C4-2B (cell line): Measurements from ENCODE around the gene SGPP1.

Source experiments
- H3K27ac ChIP-seq: fragments of 450-650 bp; 2 replicates; pipeline ENCODE4 v1.5.1; 2017
- ZFX ChIP-seq: fragments of 450-650 bp; IDR thresholded peaks from 2 replicates; pipeline ENCODE4 v1.6.1; 2017
- TF ChIP-seq, protein P1 (sequence below): fragments of 450-650 bp; conservative IDR thresholded peaks from 2 replicates; pipeline ENCODE4 v1.5.1; 2017; ENCODE audit warnings: mild to moderate bottlenecking

The SGPP1 gene

GRCh38 chr14:63725786-63726460 lies 1.9 kb downstream of the SGPP1 start:
- no peak overlapping the region for H3K27ac ChIP-seq
- TF ChIP-seq, protein P1, sequence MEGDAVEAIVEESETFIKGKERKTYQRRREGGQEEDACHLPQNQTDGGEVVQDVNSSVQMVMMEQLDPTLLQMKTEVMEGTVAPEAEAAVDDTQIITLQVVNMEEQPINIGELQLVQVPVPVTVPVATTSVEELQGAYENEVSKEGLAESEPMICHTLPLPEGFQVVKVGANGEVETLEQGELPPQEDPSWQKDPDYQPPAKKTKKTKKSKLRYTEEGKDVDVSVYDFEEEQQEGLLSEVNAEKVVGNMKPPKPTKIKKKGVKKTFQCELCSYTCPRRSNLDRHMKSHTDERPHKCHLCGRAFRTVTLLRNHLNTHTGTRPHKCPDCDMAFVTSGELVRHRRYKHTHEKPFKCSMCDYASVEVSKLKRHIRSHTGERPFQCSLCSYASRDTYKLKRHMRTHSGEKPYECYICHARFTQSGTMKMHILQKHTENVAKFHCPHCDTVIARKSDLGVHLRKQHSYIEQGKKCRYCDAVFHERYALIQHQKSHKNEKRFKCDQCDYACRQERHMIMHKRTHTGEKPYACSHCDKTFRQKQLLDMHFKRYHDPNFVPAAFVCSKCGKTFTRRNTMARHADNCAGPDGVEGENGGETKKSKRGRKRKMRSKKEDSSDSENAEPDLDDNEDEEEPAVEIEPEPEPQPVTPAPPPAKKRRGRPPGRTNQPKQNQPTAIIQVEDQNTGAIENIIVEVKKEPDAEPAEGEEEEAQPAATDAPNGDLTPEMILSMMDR, result no peak
- TF ChIP-seq ZFX, result no peak

GRCh38 chr14:63717702-63718101 lies 10.2 kb downstream of the SGPP1 start:
- no peak overlapping the region for H3K27ac ChIP-seq
- TF ChIP-seq, protein P1, result no peak
- no peak for TF ChIP-seq ZFX

DNA sequence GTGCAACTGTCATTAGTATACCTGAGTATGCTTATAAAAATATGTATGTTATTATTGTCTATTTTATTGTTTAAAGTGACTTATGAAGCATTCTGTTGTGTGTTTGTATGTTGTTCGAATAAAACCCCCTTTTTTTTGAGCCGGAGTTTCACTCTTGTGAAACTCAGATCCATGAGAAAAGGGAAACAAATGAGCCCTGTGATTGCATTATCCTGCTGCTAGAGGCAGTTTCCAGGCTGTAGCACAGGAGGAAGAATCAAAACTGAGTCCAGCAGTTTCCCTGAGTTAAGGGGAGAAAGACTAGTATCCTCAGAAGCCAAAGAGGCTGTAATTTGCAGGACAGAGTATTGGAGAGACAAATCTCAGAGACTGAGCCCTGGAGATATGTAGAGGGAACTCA lies 12.5 kb downstream of the SGPP1 start:
- no peak overlapping the region for H3K27ac ChIP-seq
- no peak for TF ChIP-seq ZFX
- TF ChIP-seq, protein P1, result no peak

DNA sequence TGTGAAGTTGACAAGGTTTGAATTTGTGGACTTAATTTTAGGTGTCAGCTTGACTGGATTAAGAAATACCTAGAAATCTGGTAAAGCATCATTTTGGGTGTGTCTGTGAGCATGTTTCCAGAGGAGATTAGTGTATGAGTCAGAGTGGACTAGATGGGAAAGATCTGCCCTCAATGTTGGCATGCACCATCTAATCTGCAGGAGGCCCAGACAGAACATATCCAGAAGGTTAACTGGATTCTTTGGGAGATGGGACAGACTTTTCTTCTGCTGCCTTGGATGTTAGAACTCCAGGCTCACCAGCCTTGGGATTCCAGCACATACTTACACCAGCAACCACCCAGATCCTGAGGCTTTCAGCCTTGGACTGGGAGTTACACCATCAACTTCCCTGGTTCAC lies 14.1 kb downstream of the SGPP1 start:
- H3K27ac ChIP-seq, result no peak overlapping the region
- TF ChIP-seq, protein P1, result no peak
- TF ChIP-seq ZFX, result no peak

- H3K27ac ChIP-seq, result no peak overlapping the region
- no peak for TF ChIP-seq ZFX
- TF ChIP-seq, protein P1, result no peak
Measured at GRCh38 chr14:63713058-63713457, 14.8 kb downstream of the SGPP1 start.

- no peak overlapping the region for H3K27ac ChIP-seq
- TF ChIP-seq, protein P1, result no peak
- no peak for TF ChIP-seq ZFX
Measured at GRCh38 chr14:63712123-63712522, 15.7 kb downstream of the SGPP1 start.

DNA sequence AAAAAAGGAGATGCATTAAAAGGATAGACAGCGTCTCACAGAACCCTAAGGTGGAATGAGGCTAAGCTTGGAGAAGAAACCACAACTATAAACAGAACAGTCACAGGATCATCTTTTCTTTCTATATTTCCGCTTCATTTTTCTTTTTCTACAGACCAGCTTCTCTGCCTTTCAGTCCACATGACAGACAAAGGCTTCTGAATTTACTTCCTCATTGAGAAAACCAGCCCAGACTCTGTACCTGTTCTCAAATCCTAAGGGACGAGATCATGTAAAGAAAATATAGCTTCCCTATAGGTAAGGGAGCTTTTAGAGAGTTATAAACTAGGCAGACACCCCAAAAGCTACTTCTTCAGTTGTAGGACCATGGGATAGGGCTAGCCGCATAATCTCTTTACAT lies 17.4 kb downstream of the SGPP1 start:
- TF ChIP-seq ZFX, result no peak
- TF ChIP-seq, protein P1, result no peak
- no peak overlapping the region for H3K27ac ChIP-seq
